HG02870 (cell line): Measurements from ENCODE around the gene GGT6.

Source experiments
- ATAC-seq: cut with Tn5 transposase; IDR thresholded peaks from one replicate; pipeline ENCODE4 v1.9.1; 2021; ENCODE audit warnings: mild to moderate bottlenecking, moderate library complexity; ENCODE audit not compliant: unreplicated experiment

GGT6 gene

DNA sequence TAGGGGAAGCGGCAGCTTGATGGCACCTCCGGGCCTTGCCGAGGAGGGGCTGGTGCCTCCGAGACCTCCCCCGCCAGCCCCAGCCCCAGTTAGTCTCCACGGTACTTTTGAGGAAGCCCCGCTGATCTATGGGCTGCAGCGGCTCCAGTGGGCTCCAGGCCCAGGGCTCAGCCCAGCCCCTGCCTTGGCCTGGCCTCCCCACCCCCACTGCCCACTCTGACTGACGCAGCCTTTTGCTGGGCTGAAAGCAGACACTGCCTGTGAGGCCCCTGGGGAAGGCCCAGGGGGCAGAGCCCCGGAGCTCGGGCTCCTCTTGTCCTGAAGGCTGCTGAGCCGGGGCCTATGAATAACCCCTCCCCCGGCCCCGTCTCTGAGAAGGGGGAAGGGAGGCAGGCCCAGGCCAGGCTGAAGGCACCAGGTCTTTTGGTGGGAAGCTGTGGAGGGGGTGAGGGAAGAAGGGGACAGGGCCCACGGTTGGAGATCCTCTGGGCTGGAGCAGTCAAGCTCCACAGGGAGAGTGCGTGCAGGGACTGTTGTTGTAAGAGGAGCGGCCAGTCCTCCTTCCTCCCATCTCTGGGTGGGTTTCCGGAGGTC is 16.4 kb upstream of the GGT6 start:
- no peak for ATAC-seq

GRCh38 chr17:4576161-4576558 is 15.8 kb upstream of the GGT6 start:
- no peak for ATAC-seq

DNA sequence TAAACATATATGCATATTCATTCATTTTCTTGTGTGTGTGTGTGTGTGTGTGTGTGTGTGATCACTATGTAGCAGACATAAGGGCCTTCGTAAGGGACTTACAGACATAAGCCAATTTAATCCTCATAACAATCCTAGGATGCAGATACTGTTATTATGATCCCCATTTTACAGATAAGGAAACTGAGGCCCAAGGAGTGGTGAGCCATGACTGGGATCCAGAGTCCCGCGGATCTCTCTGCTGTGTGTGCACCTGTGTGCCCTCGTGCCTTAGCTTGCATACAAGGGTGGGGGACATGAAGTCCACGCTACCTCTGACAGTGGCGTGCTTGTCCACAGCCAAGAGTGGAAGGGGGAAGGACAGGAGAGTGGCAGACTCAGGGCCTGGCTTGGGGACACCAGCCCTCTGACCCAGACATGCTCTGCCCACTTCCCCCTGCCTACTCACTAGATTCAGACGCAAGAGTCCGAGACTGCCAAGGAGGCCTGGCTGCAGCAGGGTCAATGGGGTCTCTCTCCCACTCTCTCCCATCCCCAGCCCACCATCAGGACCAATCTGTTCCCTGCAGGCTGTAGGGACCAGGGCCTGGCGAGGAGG is 14.2 kb upstream of the GGT6 start:
- ATAC-seq: no peak

GRCh38 chr17:4573669-4574068 is 13.3 kb upstream of the GGT6 start:
- ATAC-seq: no peak

DNA sequence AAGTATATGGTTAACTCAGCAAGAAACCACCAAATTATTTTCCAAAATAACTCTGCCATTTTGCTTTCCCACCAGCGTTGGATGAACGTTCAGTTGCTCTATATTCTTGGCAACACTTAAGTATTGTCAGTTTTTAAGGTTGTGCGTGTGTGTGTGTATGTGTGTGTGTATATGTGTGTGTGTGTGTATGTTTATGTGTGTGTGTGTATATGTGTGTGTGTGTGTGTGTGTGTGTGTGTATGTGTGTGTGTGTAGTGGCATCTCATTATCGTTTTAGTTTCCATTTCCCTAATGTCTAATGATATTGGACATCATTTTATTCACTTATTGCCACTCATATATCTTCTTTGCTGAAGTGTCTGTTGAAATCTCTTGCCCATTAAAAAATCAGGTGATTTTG is 12.7 kb upstream of the GGT6 start:
- ATAC-seq: no peak

DNA sequence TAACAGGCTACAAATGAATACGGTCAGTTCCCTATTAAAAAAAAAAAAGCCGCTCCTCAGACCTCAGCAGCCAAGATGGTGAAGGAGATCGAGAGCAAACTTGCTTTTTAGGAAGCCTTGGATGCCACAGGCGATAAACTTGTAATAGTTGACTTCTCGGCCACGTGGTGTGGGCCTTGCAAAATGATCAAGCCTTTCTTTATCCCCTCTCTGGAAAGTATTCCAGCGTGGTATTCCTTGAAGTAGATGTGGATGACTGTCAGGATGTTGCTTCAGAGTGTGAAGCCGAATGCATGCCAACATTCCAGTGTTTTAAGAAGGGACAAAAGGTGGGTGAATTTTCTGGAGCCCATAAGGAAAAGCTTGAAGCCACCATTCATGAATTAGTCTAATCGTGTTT is 11.8 kb upstream of the GGT6 start:
- ATAC-seq: no peak

DNA sequence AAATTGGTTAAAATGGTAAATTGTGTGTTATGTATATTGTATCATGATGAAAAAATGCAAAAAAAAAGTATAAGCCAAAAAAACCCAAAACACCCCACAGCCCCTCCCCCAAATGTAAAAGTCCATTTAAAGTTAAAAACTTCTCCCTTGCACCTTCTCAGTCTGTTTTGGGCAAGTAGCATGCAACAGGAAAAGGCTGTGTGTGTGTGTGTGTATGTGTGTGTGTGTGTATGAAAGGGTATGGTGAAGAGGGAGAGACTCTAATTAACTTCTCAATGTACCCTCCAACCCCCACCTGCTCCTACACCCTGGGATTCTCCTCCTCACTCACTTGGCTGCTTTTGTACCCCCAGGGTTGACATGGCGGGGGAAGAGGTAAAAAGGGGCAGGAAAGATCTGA is 9.2 kb upstream of the GGT6 start:
- no peak for ATAC-seq

GRCh38 chr17:4566785-4567184 is 6.4 kb upstream of the GGT6 start:
- ATAC-seq: no peak

- no peak for ATAC-seq
These were observed 5.1 kb upstream of the GGT6 start for GRCh38 chr17:4565209-4566141.

DNA sequence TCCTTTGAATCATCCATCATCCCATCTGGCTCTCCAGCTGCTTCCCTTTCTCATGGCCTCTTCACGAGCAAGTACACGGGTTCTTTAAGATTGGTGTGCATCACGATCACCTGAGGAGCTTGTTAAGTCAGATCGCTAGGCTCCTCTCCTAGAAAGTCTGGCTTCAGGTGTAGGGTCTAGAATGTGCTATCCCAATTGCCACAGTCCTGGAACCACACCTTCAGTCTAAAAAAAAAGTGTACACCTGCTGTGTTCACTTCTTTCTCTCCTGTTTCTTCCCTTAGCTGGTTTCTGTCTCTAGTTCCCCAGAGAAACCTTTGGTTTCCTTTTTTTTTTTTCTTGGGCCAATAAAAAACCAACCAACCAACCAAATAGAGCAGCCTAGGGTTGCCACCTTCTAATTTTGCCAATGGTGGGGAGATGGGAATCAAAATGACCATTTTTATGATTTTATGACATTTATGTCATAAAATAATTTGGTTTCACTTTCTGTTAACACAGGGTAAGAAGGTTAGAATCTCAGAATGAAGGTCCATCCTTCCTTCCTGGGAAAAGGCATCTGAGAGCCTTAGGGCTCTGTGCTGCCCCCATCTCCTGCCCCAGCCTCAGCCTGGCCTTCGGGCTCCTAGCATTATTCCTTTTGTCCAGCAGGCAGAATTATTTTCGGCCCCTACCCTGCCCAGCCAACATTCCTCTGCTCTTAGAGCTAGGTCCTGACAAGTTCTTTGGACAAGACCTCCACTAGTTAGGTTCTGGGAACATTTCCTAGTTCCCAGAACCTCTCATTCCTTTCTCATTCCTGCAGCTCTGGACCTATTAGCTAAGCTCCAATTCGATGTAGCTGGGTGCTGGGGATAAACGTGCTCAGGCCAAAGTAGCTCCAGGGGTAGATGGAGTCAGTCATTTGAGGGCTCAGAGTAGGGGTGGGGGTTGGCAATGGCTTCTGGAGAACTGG is 1.9 kb upstream of the GGT6 start:
- no peak for ATAC-seq

DNA sequence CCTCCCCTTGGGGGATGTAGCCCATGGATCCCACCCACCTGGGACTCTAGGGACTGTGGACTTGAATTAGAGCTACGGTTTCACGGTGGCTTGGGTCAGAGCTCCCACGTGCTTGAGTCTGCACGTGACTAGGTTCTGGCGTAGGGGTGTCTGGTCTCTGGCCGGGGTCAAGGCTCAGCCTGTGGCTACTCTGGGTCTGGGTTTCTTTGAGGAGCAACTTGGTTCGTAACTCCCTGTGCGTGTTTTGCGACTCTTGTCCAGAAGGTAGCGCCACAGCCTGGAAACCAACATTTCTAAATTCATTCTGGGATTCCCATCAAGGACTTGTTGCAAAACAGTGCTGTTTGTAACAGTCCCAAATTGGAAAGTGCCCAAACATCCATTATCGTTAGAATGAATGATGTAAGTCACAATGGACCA is 470 bp upstream of the GGT6 start:
- no peak for ATAC-seq

- no peak for ATAC-seq
These were observed 411 bp downstream of the GGT6 start for GRCh38 chr17:4559966-4560365.

DNA sequence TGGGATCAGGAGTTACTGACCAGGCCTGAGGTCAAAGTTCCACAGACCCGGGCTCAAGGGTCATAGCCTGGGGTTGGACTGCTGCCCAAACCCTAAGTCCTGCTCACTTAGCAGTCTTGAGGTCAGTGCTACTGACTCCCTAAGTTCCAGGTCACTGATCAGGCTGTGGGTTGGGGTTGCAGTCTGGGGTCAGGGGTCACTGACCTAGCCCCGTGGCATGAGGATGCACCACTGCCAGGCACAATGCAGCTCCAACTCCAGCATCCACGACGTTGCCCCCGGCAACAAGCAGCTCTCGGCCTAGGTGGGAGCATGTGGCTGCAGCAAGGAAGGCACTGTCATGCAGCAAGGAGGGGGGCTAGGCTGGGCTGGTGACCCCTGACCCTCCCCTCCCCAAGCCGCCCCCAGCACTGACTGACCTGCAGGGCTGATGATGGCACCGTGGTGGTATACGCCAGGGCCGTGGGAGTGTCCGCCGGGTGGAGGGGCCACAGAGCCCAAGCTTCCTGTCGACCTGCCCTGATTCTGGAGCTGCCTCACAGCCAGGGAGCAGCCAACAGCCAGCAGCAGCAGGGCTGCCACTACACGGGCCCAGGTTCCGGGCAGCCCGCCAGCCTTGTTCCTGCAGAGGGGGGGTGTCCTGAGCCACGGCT is 1.1 kb downstream of the GGT6 start:
- no peak for ATAC-seq

- ATAC-seq: no peak
These were observed 1.9 kb downstream of the GGT6 start for GRCh38 chr17:4558347-4558971.

DNA sequence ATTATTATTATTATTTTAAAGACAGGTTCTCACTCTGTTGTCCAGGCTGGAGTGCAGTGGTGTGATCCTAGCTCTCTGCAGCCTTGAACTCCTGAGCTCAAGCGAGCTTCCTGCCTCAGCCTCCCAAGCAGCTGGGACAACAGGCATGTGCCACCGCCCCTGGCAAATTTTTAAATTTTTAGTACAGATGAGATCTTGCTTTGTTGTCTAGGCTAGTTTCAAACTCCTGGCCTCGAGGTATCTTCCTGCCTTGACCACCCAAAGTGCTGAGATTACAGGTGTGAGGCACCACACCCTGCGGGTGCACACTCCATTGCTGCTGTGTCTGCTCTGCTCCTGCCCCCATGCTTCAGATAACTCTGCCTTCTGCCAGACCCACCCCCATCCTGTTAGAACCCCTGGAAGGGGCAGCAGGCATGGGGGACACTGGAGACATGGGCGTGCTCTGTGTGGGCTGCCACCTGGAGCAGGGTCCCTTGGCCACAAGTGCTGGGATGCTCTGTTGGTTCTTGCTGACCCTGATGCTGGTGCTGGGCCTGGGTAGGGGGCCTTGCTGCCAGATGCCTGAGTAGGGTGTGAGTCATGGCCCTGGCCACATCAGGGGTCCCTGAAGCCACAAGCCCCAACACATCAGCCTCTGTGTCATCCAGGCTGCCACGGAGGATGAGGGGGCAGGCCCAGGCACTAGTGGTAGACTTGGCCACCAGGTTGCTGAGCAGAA is 2.6 kb downstream of the GGT6 start:
- ATAC-seq: no peak

DNA sequence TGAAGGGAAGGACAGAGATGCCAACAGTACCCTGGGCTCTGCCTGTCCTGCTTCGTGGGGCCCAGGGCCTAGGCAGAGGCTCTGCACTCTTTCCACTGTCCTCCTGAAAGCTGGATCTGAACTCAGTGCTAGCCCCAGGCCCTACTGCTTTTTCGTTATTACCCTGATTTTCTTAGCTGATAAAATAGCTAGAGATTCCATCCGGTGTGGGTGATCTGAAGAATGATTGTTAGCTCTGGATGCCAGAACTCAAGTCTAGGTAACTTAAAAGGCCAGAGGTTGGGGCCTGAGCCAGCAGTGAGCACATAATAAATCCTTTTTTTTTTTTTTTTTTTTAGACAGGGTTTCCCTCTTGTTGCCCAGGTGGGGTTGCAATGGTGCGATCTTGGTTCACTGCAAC is 3.4 kb downstream of the GGT6 start:
- ATAC-seq: no peak

DNA sequence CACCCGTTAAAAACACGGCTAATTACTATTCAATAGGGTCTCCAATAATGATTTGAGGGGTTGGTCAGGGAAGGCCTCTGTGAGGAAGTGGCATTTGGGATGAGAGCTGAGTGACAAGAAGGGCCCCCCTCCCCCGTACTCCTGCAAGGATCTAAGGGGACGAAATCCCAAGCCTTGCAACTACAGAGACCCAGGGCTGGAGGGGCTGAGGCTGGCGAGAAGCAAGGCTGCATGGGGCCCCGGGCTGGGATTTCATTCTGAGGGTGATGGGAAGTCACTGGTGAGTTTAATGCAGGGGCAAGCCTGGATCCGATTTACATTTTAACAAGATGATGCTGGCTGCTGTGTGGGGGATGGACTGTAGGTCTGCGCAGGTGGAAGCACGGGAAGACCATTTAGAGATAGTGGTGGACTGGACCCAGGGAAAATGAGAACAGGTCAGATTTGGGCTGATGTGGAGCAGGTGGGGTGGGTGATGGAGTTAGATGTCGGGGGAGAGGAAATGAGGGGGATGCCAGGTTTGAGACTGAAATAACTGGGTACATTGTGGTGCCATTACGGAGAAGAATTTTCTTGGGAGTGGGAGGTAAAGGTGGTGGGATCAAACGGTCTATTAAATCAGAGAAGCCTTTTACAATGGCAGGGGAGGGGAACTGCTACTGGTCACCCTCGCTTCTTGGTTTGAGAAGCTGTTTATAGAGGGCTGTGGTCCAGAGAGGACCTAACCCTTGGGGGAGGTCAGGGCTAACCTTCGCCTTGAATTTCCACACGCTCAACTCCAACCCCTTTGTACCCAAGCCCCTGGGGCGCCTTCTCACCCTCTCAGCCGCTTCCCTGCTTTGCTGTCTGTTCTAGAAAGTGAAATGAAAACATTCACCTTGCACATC is 4.3 kb downstream of the GGT6 start:
- no peak for ATAC-seq
